ENCODE measurements around the gene GRK7.
"Not testable (repeated sequence)": the region's sequence is repeated elsewhere in the genome, so short reads cannot be mapped to it uniquely, and the experiment has no call there.

GRK7 gene

DNA sequence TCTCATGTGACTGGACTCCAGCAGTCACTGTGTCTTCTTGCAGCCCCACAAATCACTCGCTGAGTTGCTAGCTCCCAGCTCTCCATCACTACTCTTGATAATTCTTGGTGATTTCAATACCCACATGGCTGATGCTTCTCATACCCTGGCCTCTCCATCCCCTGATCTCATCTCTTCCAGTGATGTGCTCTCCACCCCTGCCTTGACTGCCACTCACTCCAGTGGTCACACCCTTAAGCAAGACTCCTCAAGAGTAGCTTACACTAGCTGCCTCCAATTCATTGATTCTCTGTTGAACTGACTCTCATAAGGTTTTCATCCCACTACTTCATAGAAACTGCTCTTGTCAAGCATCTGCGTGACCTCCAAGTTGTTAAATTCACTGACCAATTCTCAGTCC, 837 bp downstream of the GRK7 start:
- no peak for DNase-seq

- no peak for DNase-seq
Measured at GRCh38 chr3:141764465-141764864, 1.3 kb downstream of the GRK7 start.

GRCh38 chr3:141764986-141765385, 1.8 kb downstream of the GRK7 start:
- no peak for DNase-seq

GRCh38 chr3:141767066-141767465, 3.9 kb downstream of the GRK7 start:
- DNase-seq = no peak

- no peak for DNase-seq
Measured at GRCh38 chr3:141769221-141769894, 6.2 kb downstream of the GRK7 start.

DNA sequence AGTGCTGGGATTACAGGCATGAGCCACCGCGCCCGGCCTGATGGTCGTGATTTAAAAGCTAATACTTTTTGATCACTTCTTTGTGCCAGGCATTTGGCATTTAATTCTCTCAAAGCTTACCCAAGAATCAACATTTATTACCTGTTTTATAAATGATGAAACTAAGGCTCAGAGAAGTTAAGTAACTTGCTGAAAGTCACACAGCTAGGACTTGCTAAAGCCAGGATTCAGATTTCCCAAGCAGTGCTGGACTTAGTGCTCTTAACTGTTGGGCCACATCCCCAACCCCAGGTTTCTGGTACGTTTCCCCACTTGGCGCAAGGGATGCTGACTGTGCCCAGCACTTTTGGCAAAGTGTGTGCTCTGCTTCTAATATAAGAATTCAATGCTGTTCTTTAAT, 10.5 kb downstream of the GRK7 start:
- no peak for DNase-seq

DNA sequence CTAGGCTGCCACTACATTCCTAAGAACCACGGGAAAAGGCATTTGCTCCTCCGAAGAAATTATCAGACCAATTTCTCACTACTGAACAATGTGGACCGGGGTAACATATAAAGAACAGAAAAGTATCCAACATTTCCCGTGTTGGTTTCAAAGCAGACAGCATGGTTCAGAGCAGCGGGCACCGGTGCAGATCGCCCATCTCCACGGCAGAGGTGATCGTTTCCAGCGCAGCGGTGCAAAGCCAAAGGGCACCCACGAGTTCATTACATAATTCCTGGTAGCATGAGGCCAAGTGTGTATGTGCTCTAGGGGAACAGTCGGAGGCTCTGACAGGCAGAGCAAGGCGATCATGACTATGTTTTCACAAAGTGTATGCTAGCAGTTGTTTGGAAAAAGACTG, 13.2 kb downstream of the GRK7 start:
- no peak for DNase-seq

DNA sequence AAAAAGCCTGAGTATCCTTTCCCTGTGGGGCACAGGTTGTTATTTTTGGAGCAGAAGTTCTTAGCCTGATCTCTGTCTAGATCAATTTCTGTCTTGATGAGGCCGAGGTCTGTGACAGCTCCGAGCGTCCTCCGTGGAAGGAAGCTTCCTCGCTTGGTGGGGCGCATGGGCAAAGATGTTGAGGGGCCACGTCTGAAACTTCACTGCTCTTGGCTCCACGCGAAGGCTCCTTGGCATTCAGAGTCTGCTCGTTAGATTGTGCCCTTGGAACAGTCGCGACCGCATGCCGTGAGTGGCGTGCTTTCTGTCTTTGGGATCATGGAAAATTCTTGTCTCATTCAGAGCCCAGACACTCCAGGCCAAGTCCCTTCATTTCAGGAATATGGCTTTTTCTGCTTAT, 13.7 kb downstream of the GRK7 start:
- no peak for DNase-seq

DNA sequence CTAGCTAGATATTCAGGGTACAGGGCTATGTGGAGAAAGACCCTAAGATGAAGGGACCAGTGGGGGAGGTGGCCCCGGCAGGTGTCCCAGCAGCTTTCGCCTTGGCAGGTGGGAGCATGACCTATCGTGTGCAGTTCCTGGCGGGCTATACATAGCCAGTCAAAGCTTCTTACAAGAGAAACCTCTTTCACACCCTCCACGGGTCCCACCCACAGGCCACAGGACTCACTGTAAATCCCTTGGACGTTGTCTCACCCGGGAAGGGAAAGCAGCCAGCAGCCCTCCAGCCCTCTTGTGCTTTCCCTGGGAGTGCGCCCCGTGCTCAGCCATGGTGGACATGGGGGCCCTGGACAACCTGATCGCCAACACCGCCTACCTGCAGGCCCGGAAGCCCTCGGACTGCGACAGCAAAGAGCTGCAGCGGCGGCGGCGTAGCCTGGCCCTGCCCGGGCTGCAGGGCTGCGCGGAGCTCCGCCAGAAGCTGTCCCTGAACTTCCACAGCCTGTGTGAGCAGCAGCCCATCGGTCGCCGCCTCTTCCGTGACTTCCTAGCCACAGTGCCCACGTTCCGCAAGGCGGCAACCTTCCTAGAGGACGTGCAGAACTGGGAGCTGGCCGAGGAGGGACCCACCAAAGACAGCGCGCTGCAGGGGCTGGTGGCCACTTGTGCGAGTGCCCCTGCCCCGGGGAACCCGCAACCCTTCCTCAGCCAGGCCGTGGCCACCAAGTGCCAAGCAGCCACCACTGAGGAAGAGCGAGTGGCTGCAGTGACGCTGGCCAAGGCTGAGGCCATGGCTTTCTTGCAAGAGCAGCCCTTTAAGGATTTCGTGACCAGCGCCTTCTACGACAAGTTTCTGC, 15.0 kb downstream of the GRK7 start:
- no peak for DNase-seq

- no peak for DNase-seq
Measured at GRCh38 chr3:141779667-141780066, 16.5 kb downstream of the GRK7 start.

- no peak for DNase-seq
Measured at GRCh38 chr3:141782386-141782932, 19.3 kb downstream of the GRK7 start.

GRCh38 chr3:141783632-141784031, 20.4 kb downstream of the GRK7 start:
- no peak for DNase-seq

DNA sequence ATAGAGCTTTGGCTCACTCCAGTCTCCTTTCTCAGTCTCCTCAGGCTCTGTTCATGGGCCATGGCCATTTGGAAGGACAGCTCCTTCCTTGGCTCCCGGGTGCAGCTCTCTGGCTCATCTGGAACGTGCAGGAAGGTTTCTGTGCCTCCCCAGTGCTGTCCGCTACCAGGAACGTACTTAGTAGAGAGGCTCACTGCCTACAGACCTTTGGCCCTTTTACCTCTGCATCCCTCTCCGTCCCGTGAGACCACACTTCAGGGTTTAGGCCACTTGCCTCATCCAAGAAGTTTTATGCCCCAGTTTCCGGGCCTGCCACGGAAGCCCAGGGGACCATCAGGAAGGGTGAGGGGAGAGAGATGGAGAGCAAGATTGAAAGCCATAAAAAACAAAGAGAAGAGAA, 20.9 kb downstream of the GRK7 start:
- DNase-seq = no peak

GRCh38 chr3:141784531-141784930, 21.3 kb downstream of the GRK7 start:
- DNase-seq = no peak

DNA sequence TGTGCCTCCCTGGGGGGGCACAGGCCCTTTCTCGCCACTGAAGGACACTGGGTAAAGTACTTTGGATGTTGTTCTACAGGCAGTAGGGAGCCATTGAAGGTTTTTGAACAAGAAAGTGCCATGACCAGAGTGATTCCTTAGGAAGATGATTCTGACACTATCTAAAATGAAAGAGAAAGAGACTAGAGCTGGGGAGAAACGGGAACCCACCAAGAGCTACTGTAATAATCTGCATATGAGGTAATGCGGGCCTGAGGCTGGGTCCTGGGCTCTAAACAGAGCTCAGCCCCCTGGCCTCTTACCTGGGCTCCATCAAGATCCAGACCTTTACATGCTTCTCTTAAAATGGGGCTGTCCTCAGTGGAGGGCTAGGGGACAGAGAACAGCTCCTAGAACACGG, 24.9 kb downstream of the GRK7 start:
- no peak for DNase-seq

- not testable (repeated sequence) for DNase-seq
Measured at GRCh38 chr3:141788750-141789149, 25.5 kb downstream of the GRK7 start.

DNA sequence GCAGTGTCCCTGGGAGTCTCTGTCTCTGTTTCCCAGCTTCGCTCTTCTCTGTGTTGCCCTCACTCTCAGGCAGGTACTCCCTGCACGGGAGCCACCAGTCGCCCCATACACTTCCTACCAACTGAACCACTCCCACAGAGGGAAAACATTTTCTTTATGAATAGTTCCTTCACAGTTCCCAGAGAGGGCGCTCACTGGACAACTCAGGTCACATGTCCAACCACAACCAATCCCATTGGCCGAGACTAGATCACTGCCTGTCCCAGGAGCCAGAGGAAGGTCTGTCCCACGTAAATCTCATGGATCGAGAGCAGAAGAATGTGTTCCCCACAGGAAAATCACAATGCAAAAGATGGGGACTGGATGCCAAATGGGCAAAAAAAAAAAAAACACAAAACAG, 26.1 kb downstream of the GRK7 start:
- no peak for DNase-seq

- DNase-seq = no peak
Measured at GRCh38 chr3:141790171-141790570, 27.0 kb downstream of the GRK7 start.

DNA sequence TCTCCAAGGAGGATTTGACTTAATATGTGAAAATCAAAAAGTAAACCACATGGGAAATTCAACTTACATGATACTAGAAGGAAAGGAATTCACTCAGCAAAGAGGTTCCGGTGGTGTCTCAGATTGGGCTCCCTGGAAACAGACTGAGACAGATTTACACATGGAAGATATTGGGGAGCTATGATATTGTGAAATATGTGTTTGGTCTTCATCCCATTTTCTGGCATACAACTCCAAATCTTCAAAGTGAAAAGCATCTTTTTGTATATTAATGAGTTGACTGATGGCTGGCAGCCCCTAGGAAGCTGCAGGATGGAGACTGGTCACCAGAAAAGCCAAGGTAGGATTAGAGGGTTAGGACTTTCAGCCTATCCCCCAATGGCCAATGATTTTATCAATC, 29.3 kb downstream of the GRK7 start:
- no peak for DNase-seq

GRCh38 chr3:141793476-141794260, 30.5 kb downstream of the GRK7 start:
- DNase-seq = no peak

DNA sequence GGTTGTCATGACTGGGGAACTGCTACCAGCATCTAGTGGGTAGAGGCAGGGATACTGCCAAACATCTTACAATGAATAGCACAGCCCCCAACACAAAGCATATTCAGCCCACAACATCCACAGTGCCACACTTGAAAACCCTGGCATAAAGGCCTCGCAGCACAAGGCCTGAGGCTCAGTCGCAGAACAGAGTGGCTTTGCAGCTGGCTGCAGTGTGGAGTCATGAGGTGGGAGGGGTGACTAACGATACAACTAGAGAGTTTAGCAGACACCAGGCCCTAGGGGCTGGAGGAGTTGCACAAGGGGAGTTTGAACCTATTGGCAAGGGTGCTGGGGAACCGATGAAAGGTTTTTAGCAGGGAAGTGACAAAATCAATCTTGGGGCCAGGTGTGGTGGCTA, 32.1 kb downstream of the GRK7 start:
- peak; percentile 60 for DNase-seq

DNA sequence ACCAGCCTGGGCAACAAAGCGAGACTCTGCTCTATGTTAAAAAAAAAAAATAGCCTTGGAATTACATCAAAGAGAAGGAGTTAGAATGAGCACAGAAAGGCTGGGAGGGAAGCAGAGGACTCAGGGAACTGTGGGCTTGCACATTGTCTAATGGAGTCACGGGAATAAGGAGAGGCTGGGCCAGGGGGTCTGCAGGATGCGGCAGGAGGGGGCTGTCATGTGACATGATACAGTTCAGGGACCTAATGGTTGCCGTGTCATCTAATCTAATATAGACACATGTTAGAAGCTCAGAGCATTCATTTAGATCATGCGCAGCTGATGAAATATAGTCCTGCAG, 32.5 kb downstream of the GRK7 start:
- DNase-seq = no peak

GRCh38 chr3:141796081-141796888, 33.1 kb downstream of the GRK7 start:
- DNase-seq = peak; percentile 99
